ENCODE measurements around the gene ITGB4. TPM values are rescaled to one million over a fixed set of nuclear protein-coding genes. Genes with fewer than 3 reads are reported as not detected.

ITGB4 gene
- total and polyA plus RNA-seq, 2 of the 13 experiments (the other 11 are each of a cell fraction or from before 2014, with no cell fraction given): 6.9 to 14.5 TPM

- TF ChIP-seq, protein P1, sequence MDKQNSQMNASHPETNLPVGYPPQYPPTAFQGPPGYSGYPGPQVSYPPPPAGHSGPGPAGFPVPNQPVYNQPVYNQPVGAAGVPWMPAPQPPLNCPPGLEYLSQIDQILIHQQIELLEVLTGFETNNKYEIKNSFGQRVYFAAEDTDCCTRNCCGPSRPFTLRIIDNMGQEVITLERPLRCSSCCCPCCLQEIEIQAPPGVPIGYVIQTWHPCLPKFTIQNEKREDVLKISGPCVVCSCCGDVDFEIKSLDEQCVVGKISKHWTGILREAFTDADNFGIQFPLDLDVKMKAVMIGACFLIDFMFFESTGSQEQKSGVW (CRISPR knock-in tag; IDR thresholded peaks at IDR 0.05; ENCODE audit: borderline replicate concordance): no peak
- TF ChIP-seq ZNF230 (CRISPR knock-in tag; IDR thresholded peaks at IDR 0.05) (no peak), CENPX (CRISPR knock-in tag; IDR thresholded peaks at IDR 0.05) (no peak), SATB2 (CRISPR knock-in tag; IDR thresholded peaks at IDR 0.05) (0 out of 2 replicates have a peak, but pooled peaks have one; percentile 20), ZNF598 (CRISPR knock-in tag; IDR thresholded peaks at IDR 0.05; ENCODE audit: borderline replicate concordance) (0 out of 2 replicates have a peak, but pooled peaks have one; percentile 53), THAP8 (CRISPR knock-in tag; IDR thresholded peaks at IDR 0.05; ENCODE audit: borderline replicate concordance) (no peak; the same call in 1 of the 2 replicates), ZNF557 (CRISPR knock-in tag; IDR thresholded peaks at IDR 0.05) (no peak), HNRNPH1 (optimal IDR thresholded peaks at IDR 0.05; ENCODE audit: low read depth, low read length) (no peak), ZNF660 (CRISPR knock-in tag; IDR thresholded peaks at IDR 0.05; ENCODE audit: borderline replicate concordance, low read depth) (no peak), TAF15 (IDR thresholded peaks at IDR 0.05; ENCODE audit: low read depth, low read length, poor library complexity, severe bottlenecking) (no peak), REXO4 (CRISPR knock-in tag; IDR thresholded peaks at IDR 0.05; ENCODE audit: borderline replicate concordance) (no peak), RNF219 (CRISPR knock-in tag; IDR thresholded peaks at IDR 0.05) (no peak), BCL6 (CRISPR knock-in tag; IDR thresholded peaks at IDR 0.05) (peak; percentile 52; the same call in 1 of the 2 replicates), CENPT (CRISPR knock-in tag; IDR thresholded peaks at IDR 0.05; ENCODE audit: low read depth) (no peak), USF2 (IDR thresholded peaks at IDR 0.05; ENCODE audit: low read depth, low read length) (no peak), USF2 (CRISPR knock-in tag; IDR thresholded peaks at IDR 0.05; ENCODE audit: borderline replicate concordance) (no peak), DNMT3B (CRISPR knock-in tag; conservative IDR thresholded peaks at IDR 0.05) (no peak; the same call in 1 of the 2 replicates)
- TF ChIP-seq, protein P2, sequence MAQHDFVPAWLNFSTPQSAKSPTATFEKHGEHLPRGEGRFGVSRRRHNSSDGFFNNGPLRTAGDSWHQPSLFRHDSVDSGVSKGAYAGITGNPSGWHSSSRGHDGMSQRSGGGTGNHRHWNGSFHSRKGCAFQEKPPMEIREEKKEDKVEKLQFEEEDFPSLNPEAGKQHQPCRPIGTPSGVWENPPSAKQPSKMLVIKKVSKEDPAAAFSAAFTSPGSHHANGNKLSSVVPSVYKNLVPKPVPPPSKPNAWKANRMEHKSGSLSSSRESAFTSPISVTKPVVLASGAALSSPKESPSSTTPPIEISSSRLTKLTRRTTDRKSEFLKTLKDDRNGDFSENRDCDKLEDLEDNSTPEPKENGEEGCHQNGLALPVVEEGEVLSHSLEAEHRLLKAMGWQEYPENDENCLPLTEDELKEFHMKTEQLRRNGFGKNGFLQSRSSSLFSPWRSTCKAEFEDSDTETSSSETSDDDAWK (CRISPR knock-in tag; IDR thresholded peaks at IDR 0.05): no peak
- TF ChIP-seq, protein P3, sequence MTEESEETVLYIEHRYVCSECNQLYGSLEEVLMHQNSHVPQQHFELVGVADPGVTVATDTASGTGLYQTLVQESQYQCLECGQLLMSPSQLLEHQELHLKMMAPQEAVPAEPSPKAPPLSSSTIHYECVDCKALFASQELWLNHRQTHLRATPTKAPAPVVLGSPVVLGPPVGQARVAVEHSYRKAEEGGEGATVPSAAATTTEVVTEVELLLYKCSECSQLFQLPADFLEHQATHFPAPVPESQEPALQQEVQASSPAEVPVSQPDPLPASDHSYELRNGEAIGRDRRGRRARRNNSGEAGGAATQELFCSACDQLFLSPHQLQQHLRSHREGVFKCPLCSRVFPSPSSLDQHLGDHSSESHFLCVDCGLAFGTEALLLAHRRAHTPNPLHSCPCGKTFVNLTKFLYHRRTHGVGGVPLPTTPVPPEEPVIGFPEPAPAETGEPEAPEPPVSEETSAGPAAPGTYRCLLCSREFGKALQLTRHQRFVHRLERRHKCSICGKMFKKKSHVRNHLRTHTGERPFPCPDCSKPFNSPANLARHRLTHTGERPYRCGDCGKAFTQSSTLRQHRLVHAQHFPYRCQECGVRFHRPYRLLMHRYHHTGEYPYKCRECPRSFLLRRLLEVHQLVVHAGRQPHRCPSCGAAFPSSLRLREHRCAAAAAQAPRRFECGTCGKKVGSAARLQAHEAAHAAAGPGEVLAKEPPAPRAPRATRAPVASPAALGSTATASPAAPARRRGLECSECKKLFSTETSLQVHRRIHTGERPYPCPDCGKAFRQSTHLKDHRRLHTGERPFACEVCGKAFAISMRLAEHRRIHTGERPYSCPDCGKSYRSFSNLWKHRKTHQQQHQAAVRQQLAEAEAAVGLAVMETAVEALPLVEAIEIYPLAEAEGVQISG (CRISPR knock-in tag; IDR thresholded peaks at IDR 0.05): peak; percentile 82
Observed at GRCh38 chr17:75784473-75785015, 63.3 kb downstream of the ITGB4 start, which contains the start of gene UNK (continued).
